HEK293 (cell line): ENCODE measurements around the gene LRIG3.

Experiments used
- CTCF ChIP-seq: fragments of 450-650 bp; formaldehyde crosslinking; IDR thresholded peaks from 2 replicates; pipeline ENCODE4 v1.5.1; 2016; ENCODE audit warnings: missing biosample characterization, missing genetic modification characterization
- PBX3 ChIP-seq: sonication (generic); formaldehyde crosslinking; IDR thresholded peaks from 2 replicates; pipeline ENCODE4 v1.8.1; 2022; ENCODE audit warnings: mild to moderate bottlenecking, moderate library complexity, missing genetic modification reagents
- ZNF302 ChIP-seq: fragments of 450-650 bp; formaldehyde crosslinking; IDR thresholded peaks from 2 replicates; pipeline ENCODE4 v1.5.1; 2016; ENCODE audit warnings: missing biosample characterization, missing genetic modification characterization, low read depth
- ZNF561 ChIP-seq: fragments of 450-650 bp; IDR thresholded peaks from 2 replicates; pipeline ENCODE4 v1.5.1; 2018; ENCODE audit warnings: missing biosample characterization, missing genetic modification characterization, borderline replicate concordance
- ZNF658 ChIP-seq: fragments of 450-650 bp; formaldehyde crosslinking; IDR thresholded peaks from 2 replicates; pipeline ENCODE4; 2016; ENCODE audit warnings: missing biosample characterization, missing genetic modification characterization

GRCh38 chr12:58915037-58915436 lies 5.3 kb downstream of the LRIG3 start:
- TF ChIP-seq CTCF (tag by site-specific recombination) (no peak), PBX3 (CRISPR knock-in tag) (no peak), ZNF658 (no peak), ZNF561 (tag by site-specific recombination) (no peak), ZNF302 (tag by site-specific recombination) (no peak)
